Measurements from ENCODE around the gene NR1H4.
"Not testable (repeated sequence)": the region's sequence is repeated elsewhere in the genome, so short reads cannot be mapped to it uniquely, and the experiment has no call there.

Gene NR1H4

GRCh38 chr12:100502718-100503117 lies 29.1 kb downstream of the NR1H4 start:
- H2BK12ac ChIP-seq (ENCODE audit: low read length in 2 of 2); H3K23ac ChIP-seq (ENCODE audit: low read length in 2 of 2); H3K18ac ChIP-seq (ENCODE audit: low read depth in 1 of 2, low read length in 2 of 2); H3K9me3 ChIP-seq (ENCODE audit: control insufficient read depth, low read length); H3K27me3 ChIP-seq (ENCODE audit: control insufficient read depth in 1 of 2, insufficient read depth in 1 of 2, low read length in 2 of 2); H2AFZ ChIP-seq (ENCODE audit: low read depth, low read length); H3K14ac ChIP-seq (ENCODE audit: low read length in 2 of 2); DNase-seq; H3K4me2 ChIP-seq (ENCODE audit: low read length, poor library complexity, severe bottlenecking); H4K8ac ChIP-seq (ENCODE audit: low read length); H3K4ac ChIP-seq (ENCODE audit: low read depth in 1 of 2, low read length in 2 of 2); H3K9ac ChIP-seq (ENCODE audit: low read length); H3K27ac ChIP-seq (ENCODE audit: low read length, poor library complexity, severe bottlenecking); H3K79me1 ChIP-seq (replicated peaks; ENCODE audit: low read length, poor library complexity, severe bottlenecking); H3K4me3 ChIP-seq (ENCODE audit: insufficient read depth in 1 of 2, low read depth in 1 of 2, low read length in 2 of 2); H4K91ac ChIP-seq (ENCODE audit: low read length); H2BK5ac ChIP-seq (ENCODE audit: low read depth, low read length, poor library complexity, severe bottlenecking); H2BK15ac ChIP-seq (ENCODE audit: low read depth, poor library complexity, severe bottlenecking); H2BK120ac ChIP-seq (ENCODE audit: low read depth, low read length); H2AK5ac ChIP-seq (ENCODE audit: low read length, severe bottlenecking); H3K4me1 ChIP-seq (ENCODE audit: control insufficient read depth, insufficient read depth, low read depth, low read length); H3K36me3 ChIP-seq (ENCODE audit: control insufficient read depth in 1 of 2, insufficient read depth in 2 of 2, low read depth in 1 of 2, low read length in 2 of 2): not testable (repeated sequence)
- 75% methylated on average over 4 of the region's 4 CpGs for WGBS

- H2BK12ac ChIP-seq (ENCODE audit: low read length in 2 of 2) = no peak overlapping the region
- no peaks in the 10 kb centered on the region for H3K79me1 ChIP-seq (replicated peaks; ENCODE audit: low read length, poor library complexity, severe bottlenecking)
- H3K4me2 ChIP-seq (ENCODE audit: low read length, poor library complexity, severe bottlenecking) = no peak overlapping the region
- H2BK15ac ChIP-seq (ENCODE audit: low read depth, poor library complexity, severe bottlenecking) = no peak overlapping the region
- no peaks in the 10 kb centered on the region for H3K36me3 ChIP-seq (ENCODE audit: control insufficient read depth in 1 of 2, insufficient read depth in 2 of 2, low read depth in 1 of 2, low read length in 2 of 2)
- no peak overlapping the region for H2BK5ac ChIP-seq (ENCODE audit: low read depth, low read length, poor library complexity, severe bottlenecking)
- H4K8ac ChIP-seq (ENCODE audit: low read length) = no peak overlapping the region
- H3K23ac ChIP-seq (ENCODE audit: low read length in 2 of 2) = no peak overlapping the region
- no peak overlapping the region for H3K9ac ChIP-seq (ENCODE audit: low read length)
- H3K4ac ChIP-seq (ENCODE audit: low read depth in 1 of 2, low read length in 2 of 2) = no peak overlapping the region
- no peaks in the 10 kb centered on the region for H3K27me3 ChIP-seq (ENCODE audit: control insufficient read depth in 1 of 2, insufficient read depth in 1 of 2, low read length in 2 of 2)
- no peak for DNase-seq
- no peaks in the 10 kb centered on the region for H3K9me3 ChIP-seq (ENCODE audit: control insufficient read depth, low read length)
- no peak overlapping the region for H4K91ac ChIP-seq (ENCODE audit: low read length)
- H3K4me3 ChIP-seq (ENCODE audit: insufficient read depth in 1 of 2, low read depth in 1 of 2, low read length in 2 of 2) = no peak overlapping the region
- H2BK120ac ChIP-seq (ENCODE audit: low read depth, low read length) = no peak overlapping the region
- no peak overlapping the region for H3K27ac ChIP-seq (ENCODE audit: low read length, poor library complexity, severe bottlenecking)
- H2AK5ac ChIP-seq (ENCODE audit: low read length, severe bottlenecking) = no peak overlapping the region
- 87% methylated on average over 6 of the region's 6 CpGs for WGBS
- no peak overlapping the region for H2AFZ ChIP-seq (ENCODE audit: low read depth, low read length)
- H3K14ac ChIP-seq (ENCODE audit: low read length in 2 of 2) = no peak overlapping the region
- no peak overlapping the region for H3K18ac ChIP-seq (ENCODE audit: low read depth in 1 of 2, low read length in 2 of 2)
- no peaks in the 10 kb centered on the region for H3K4me1 ChIP-seq (ENCODE audit: control insufficient read depth, insufficient read depth, low read depth, low read length)
These were observed 29.6 kb downstream of the NR1H4 start for GRCh38 chr12:100503228-100503628.

- H3K9me3 ChIP-seq (ENCODE audit: control insufficient read depth, low read length) = no peaks in the 10 kb centered on the region
- no peaks in the 10 kb centered on the region for H3K4me1 ChIP-seq (ENCODE audit: control insufficient read depth, insufficient read depth, low read depth, low read length)
- H3K18ac ChIP-seq (ENCODE audit: low read depth in 1 of 2, low read length in 2 of 2) = no peak overlapping the region
- H4K91ac ChIP-seq (ENCODE audit: low read length) = no peak overlapping the region
- no peak for DNase-seq
- H3K23ac ChIP-seq (ENCODE audit: low read length in 2 of 2) = no peak overlapping the region
- no peak overlapping the region for H3K27ac ChIP-seq (ENCODE audit: low read length, poor library complexity, severe bottlenecking)
- no peak overlapping the region for H2AK5ac ChIP-seq (ENCODE audit: low read length, severe bottlenecking)
- H3K27me3 ChIP-seq (ENCODE audit: control insufficient read depth in 1 of 2, insufficient read depth in 1 of 2, low read length in 2 of 2) = no peaks in the 10 kb centered on the region
- H3K9ac ChIP-seq (ENCODE audit: low read length) = no peak overlapping the region
- 54% methylated on average over 1 of the region's 1 CpG for WGBS
- H3K36me3 ChIP-seq (ENCODE audit: control insufficient read depth in 1 of 2, insufficient read depth in 2 of 2, low read depth in 1 of 2, low read length in 2 of 2) = no peaks in the 10 kb centered on the region
- no peak overlapping the region for H2BK120ac ChIP-seq (ENCODE audit: low read depth, low read length)
- H2BK5ac ChIP-seq (ENCODE audit: low read depth, low read length, poor library complexity, severe bottlenecking) = no peak overlapping the region
- H3K4ac ChIP-seq (ENCODE audit: low read depth in 1 of 2, low read length in 2 of 2) = no peak overlapping the region
- H3K4me3 ChIP-seq (ENCODE audit: insufficient read depth in 1 of 2, low read depth in 1 of 2, low read length in 2 of 2) = no peak overlapping the region
- no peak overlapping the region for H3K4me2 ChIP-seq (ENCODE audit: low read length, poor library complexity, severe bottlenecking)
- H2BK12ac ChIP-seq (ENCODE audit: low read length in 2 of 2) = no peak overlapping the region
- no peak overlapping the region for H2AFZ ChIP-seq (ENCODE audit: low read depth, low read length)
- H3K79me1 ChIP-seq (replicated peaks; ENCODE audit: low read length, poor library complexity, severe bottlenecking) = no peaks in the 10 kb centered on the region
- H4K8ac ChIP-seq (ENCODE audit: low read length) = no peak overlapping the region
- H2BK15ac ChIP-seq (ENCODE audit: low read depth, poor library complexity, severe bottlenecking) = no peak overlapping the region
- no peak overlapping the region for H3K14ac ChIP-seq (ENCODE audit: low read length in 2 of 2)
These were observed 31.1 kb downstream of the NR1H4 start for GRCh38 chr12:100504804-100505203.

- no peak overlapping the region for H4K91ac ChIP-seq (ENCODE audit: low read length)
- no peaks in the 10 kb centered on the region for H3K4me1 ChIP-seq (ENCODE audit: control insufficient read depth, insufficient read depth, low read depth, low read length)
- no peak overlapping the region for H2BK120ac ChIP-seq (ENCODE audit: low read depth, low read length)
- H3K27me3 ChIP-seq (ENCODE audit: control insufficient read depth in 1 of 2, insufficient read depth in 1 of 2, low read length in 2 of 2) = no peaks in the 10 kb centered on the region
- no peak overlapping the region for H4K8ac ChIP-seq (ENCODE audit: low read length)
- H2AFZ ChIP-seq (ENCODE audit: low read depth, low read length) = no peak overlapping the region
- no peak overlapping the region for H3K18ac ChIP-seq (ENCODE audit: low read depth in 1 of 2, low read length in 2 of 2)
- no peak overlapping the region for H3K27ac ChIP-seq (ENCODE audit: low read length, poor library complexity, severe bottlenecking)
- H3K36me3 ChIP-seq (ENCODE audit: control insufficient read depth in 1 of 2, insufficient read depth in 2 of 2, low read depth in 1 of 2, low read length in 2 of 2) = no peaks in the 10 kb centered on the region
- H3K14ac ChIP-seq (ENCODE audit: low read length in 2 of 2) = no peak overlapping the region
- H3K23ac ChIP-seq (ENCODE audit: low read length in 2 of 2) = no peak overlapping the region
- no peak overlapping the region for H2AK5ac ChIP-seq (ENCODE audit: low read length, severe bottlenecking)
- no peak for DNase-seq
- H3K4me3 ChIP-seq (ENCODE audit: insufficient read depth in 1 of 2, low read depth in 1 of 2, low read length in 2 of 2) = no peak overlapping the region
- no peak overlapping the region for H3K9ac ChIP-seq (ENCODE audit: low read length)
- H2BK12ac ChIP-seq (ENCODE audit: low read length in 2 of 2) = no peak overlapping the region
- H3K79me1 ChIP-seq (replicated peaks; ENCODE audit: low read length, poor library complexity, severe bottlenecking) = no peaks in the 10 kb centered on the region
- 49% methylated on average over 3 of the region's 4 CpGs for whole genome bisulfite sequencing
- no peak overlapping the region for H2BK5ac ChIP-seq (ENCODE audit: low read depth, low read length, poor library complexity, severe bottlenecking)
- H2BK15ac ChIP-seq (ENCODE audit: low read depth, poor library complexity, severe bottlenecking) = no peak overlapping the region
- no peak overlapping the region for H3K4ac ChIP-seq (ENCODE audit: low read depth in 1 of 2, low read length in 2 of 2)
- no peak overlapping the region for H3K4me2 ChIP-seq (ENCODE audit: low read length, poor library complexity, severe bottlenecking)
- no peaks in the 10 kb centered on the region for H3K9me3 ChIP-seq (ENCODE audit: control insufficient read depth, low read length)
These were observed 35.1 kb downstream of the NR1H4 start for GRCh38 chr12:100508751-100509150.

Data from mesenchymal stem cell (in vitro differentiated cells and primary cell).